Fibroblast of mammary gland (primary cell): ENCODE results near the gene AIG1.

ENCODE experiments used
- DNase-seq: peaks from one replicate; pipeline ENCODE4 v3.0.0-alpha.2; 2010; ENCODE audit warnings: low read depth
- H3K4me3 ChIP-seq: 2 replicates; pipeline ENCODE4 v1.5.1; 2011; ENCODE audit warnings: low read depth, mild to moderate bottlenecking, low read length, moderate library complexity; ENCODE audit not compliant: control insufficient read depth
- CTCF ChIP-seq: conservative IDR thresholded peaks from 2 replicates; pipeline ENCODE4 v1.5.1; 2011; ENCODE audit warnings: low read depth, low read length, inconsistent platforms; ENCODE audit not compliant: control insufficient read depth, insufficient read depth

Gene AIG1

GRCh38 chr6:143110996-143111395 is 50.3 kb downstream of the AIG1 start:
- no peak overlapping the region for H3K4me3 ChIP-seq
- TF ChIP-seq CTCF: no peak
- DNase-seq: peak; percentile 72

GRCh38 chr6:143111443-143111842 is 50.8 kb downstream of the AIG1 start:
- H3K4me3 ChIP-seq: no peak overlapping the region

GRCh38 chr6:143112084-143112768 is 51.5 kb downstream of the AIG1 start:
- H3K4me3 ChIP-seq: no peak overlapping the region
- TF ChIP-seq CTCF: no peak
- DNase-seq: no peak

More at GRCh38 chr6:143111443-143111842, 50.8 kb downstream of the AIG1 start:
- TF ChIP-seq CTCF: no peak
- no peak for DNase-seq

GRCh38 chr6:143112837-143113236 is 52.1 kb downstream of the AIG1 start:
- no peak overlapping the region for H3K4me3 ChIP-seq
- DNase-seq: no peak
- no peak for TF ChIP-seq CTCF

GRCh38 chr6:143115728-143116127 is 55.0 kb downstream of the AIG1 start:
- no peak overlapping the region for H3K4me3 ChIP-seq
- no peak for DNase-seq
- no peak for TF ChIP-seq CTCF

GRCh38 chr6:143117108-143117507 is 56.4 kb downstream of the AIG1 start:
- no peak for DNase-seq
- TF ChIP-seq CTCF: no peak

GRCh38 chr6:143119260-143119659 is 58.6 kb downstream of the AIG1 start:
- no peak for DNase-seq
- H3K4me3 ChIP-seq: no peak overlapping the region

More at GRCh38 chr6:143117108-143117507, 56.4 kb downstream of the AIG1 start:
- no peak overlapping the region for H3K4me3 ChIP-seq

More at GRCh38 chr6:143119260-143119659, 58.6 kb downstream of the AIG1 start:
- TF ChIP-seq CTCF: no peak
